ENCODE results near the gene PRPF38B. TPM values are rescaled to one million over a fixed set of nuclear protein-coding genes. Genes with fewer than 3 reads are reported as not detected.

PRPF38B gene
- total RNA-seq, 1 experiment from 2014 or later: 46.4 TPM

- TF ChIP-seq POLR2AphosphoS5 (IDR thresholded peaks at IDR 0.05; ENCODE audit: low read depth, low read length) (peak; percentile 99), ZFX (IDR thresholded peaks at IDR 0.05) (no peak), REST (IDR thresholded peaks at IDR 0.05; ENCODE audit: low read depth) (no peak), CBX3 (IDR thresholded peaks at IDR 0.05; ENCODE audit: low read depth) (peak; percentile 58; the same call in 1 of the 2 replicates)
Measured at GRCh38 chr1:108691942-108692723, at the start of gene PRPF38B (continued).

GRCh38 chr1:108643492-108644335, 48.4 kb upstream of the PRPF38B start:
- H3K36me3 ChIP-seq (ENCODE audit: control insufficient read depth in 1 of 2, insufficient read depth in 2 of 2, low read length in 2 of 2): no peaks in the 10 kb centered on the region
- H3K4me3 ChIP-seq (replicated peaks in 1 of 2; ENCODE audit: low read depth in 1 of 2, low read length in 2 of 2): no peak overlapping the region
- H3K9me3 ChIP-seq (ENCODE audit: control insufficient read depth in 1 of 2, insufficient read depth in 1 of 2, low read depth in 1 of 2, low read length in 2 of 2): no peaks in the 10 kb centered on the region
- H4K20me1 ChIP-seq (ENCODE audit: insufficient read depth): no peaks in the 10 kb centered on the region
- TF ChIP-seq CTCF (IDR thresholded peaks at IDR 0.05 in 2 of 3, conservative IDR thresholded peaks at IDR 0.05 in 1 of 3; ENCODE audit: borderline replicate concordance in 1 of 3, insufficient read depth in 1 of 3, low read depth in 2 of 3, low read length in 2 of 3) (peak; percentile 27 to 47 (median 33); a peak in 3 of 6 replicates), SIN3A (IDR thresholded peaks at IDR 0.05; ENCODE audit: low read depth) (no peak), RAD21 (IDR thresholded peaks at IDR 0.05; ENCODE audit: low read depth) (peak; percentile 62)
- intact Hi-C loops (cut with micrococcal nuclease): loop anchor here (2.0 to 5.0 kb wide), 2 partner anchors 131 to 856 kb away; no protein-coding TSS in a partner anchor
- no peaks in the 10 kb centered on the region for H3K79me2 ChIP-seq (ENCODE audit: insufficient read depth, low read length)
- H3K27ac ChIP-seq (ENCODE audit: low read depth, low read length): no peak overlapping the region
- no peak overlapping the region for H2AFZ ChIP-seq (ENCODE audit: low read depth, low read length, poor library complexity, severe bottlenecking)
- DNase-seq (ENCODE audit: low read depth, low spot score) (peak; percentile 15), ATAC-seq (peak; percentile 71)
- RAD21 ChIA-PET (ENCODE audit: low non-redundant PET in 1 of 2, low total read pairs in 2 of 2, uncharacterized antibody in 2 of 2, unreplicated experiment in 2 of 2): interaction anchor here (1.0 to 1.4 kb wide), 3 partner anchors 131 to 429 kb away, joined by 3 to 6 read pairs (median 4); no protein-coding TSS in a partner anchor
- H3K9me2 ChIP-seq (ENCODE audit: insufficient read depth): no peaks in the 10 kb centered on the region
- peaks cover 3% of the 10 kb centered on the region; the same call in 1 of the 2 replicates for H3K27me3 ChIP-seq (ENCODE audit: insufficient read depth, low read length)
- POLR2A ChIA-PET: interaction anchor here (0.7 kb wide), 1 partner anchor 58 kb away, joined by 3 read pairs; no protein-coding TSS in a partner anchor
- no TSS peak for BruUV-seq (replicated peaks)
- CTCF ChIA-PET: interaction anchor here (0.9 to 2.3 kb wide), 5 partner anchors 83 to 861 kb away, joined by 3 to 21 read pairs (median 4); partner anchors contain the start of genes EEIG2 and SLC25A24
- H3K9ac ChIP-seq (ENCODE audit: low read length): no peak overlapping the region
- H3K4me1 ChIP-seq (ENCODE audit: control insufficient read depth in 1 of 2, insufficient read depth in 2 of 2, low read length in 2 of 2): peaks cover 0 to 6% of the 10 kb centered on the region in 2 experiments; a peak in 1 of 4 replicates
- H3K4me2 ChIP-seq (ENCODE audit: low read length): no peak overlapping the region
